AG09309 (cell line): ENCODE data around the gene SLC22A13.

Source experiments
- DNase-seq: peaks from one replicate; pipeline ENCODE4 v3.0.0-alpha.2; 2010; ENCODE audit warnings: low read depth
- H3K4me3 ChIP-seq: 2 replicates; pipeline ENCODE4 v1.5.1; 2011; ENCODE audit warnings: mild to moderate bottlenecking, low read depth, low read length, moderate library complexity; ENCODE audit not compliant: control insufficient read depth
- CTCF ChIP-seq: IDR thresholded peaks from 2 replicates; pipeline ENCODE4 v1.5.1; 2011; ENCODE audit warnings: mild to moderate bottlenecking, low read depth, low read length, inconsistent platforms; ENCODE audit not compliant: insufficient read depth, control insufficient read depth; ENCODE audit errors: missing control alignments

SLC22A13 gene

GRCh38 chr3:38312356-38312755, 46.7 kb downstream of the SLC22A13 start:
- no peak for TF ChIP-seq CTCF
- no peak for DNase-seq

GRCh38 chr3:38313263-38313662, 47.7 kb downstream of the SLC22A13 start:
- no peak for DNase-seq
- no peak for TF ChIP-seq CTCF
- no peak overlapping the region for H3K4me3 ChIP-seq

More at GRCh38 chr3:38312356-38312755, 46.7 kb downstream of the SLC22A13 start:
- no peak overlapping the region for H3K4me3 ChIP-seq

GRCh38 chr3:38313695-38314094, 48.1 kb downstream of the SLC22A13 start:
- no peak for DNase-seq
- no peak overlapping the region for H3K4me3 ChIP-seq
- TF ChIP-seq CTCF, result no peak

GRCh38 chr3:38314112-38314763, 48.6 kb downstream of the SLC22A13 start:
- no peak for TF ChIP-seq CTCF
- DNase-seq, result no peak
- H3K4me3 ChIP-seq, result no peak overlapping the region

GRCh38 chr3:38314764-38315487, 49.3 kb downstream of the SLC22A13 start:
- H3K4me3 ChIP-seq, result no peak overlapping the region
- DNase-seq, result no peak

GRCh38 chr3:38315488-38316230, 50.0 kb downstream of the SLC22A13 start:
- no peak overlapping the region for H3K4me3 ChIP-seq
- DNase-seq, result no peak
- TF ChIP-seq CTCF, result no peak

More at GRCh38 chr3:38314764-38315487, 49.3 kb downstream of the SLC22A13 start:
- no peak for TF ChIP-seq CTCF
